CD4-positive, alpha-beta memory T cell (primary cell): ENCODE measurements around the gene SIT1. TPM values are rescaled to one million over a fixed set of nuclear protein-coding genes. Genes with fewer than 3 reads are reported as not detected.

Source experiments
- CTCF ChIA-PET: fragments of 350-600 bp; sonication (Branson Sonifier 250); formaldehyde crosslinking; loops from one replicate; lab custom pipeline; 2021; ENCODE audit warnings: inconsistent platforms; ENCODE audit not compliant: partially characterized antibody; lab: Charles Lee
- POLR2A ChIA-PET: fragments of 350-600 bp; sonication (Branson Sonifier 250); formaldehyde crosslinking; loops from one replicate; lab custom pipeline; 2021; ENCODE audit not compliant: partially characterized antibody; lab: Charles Lee
- DNase-seq, 5 donors: peaks; one replicate each; pipeline versions ENCODE4 v3.0.0 to v3.0.0-alpha.2; 2020 to 2022; ENCODE audit warnings: mixed read lengths in 1 of 5
- H3K27ac ChIP-seq: one replicate; pipeline ENCODE4 v1.7.0; 2013; ENCODE audit warnings: low read depth, low read length
- H3K27me3 ChIP-seq: 2 replicates; pipeline ENCODE4 v1.7.0; 2013; ENCODE audit warnings: mild to moderate bottlenecking, low read length, moderate library complexity; ENCODE audit not compliant: insufficient read depth
- H3K36me3 ChIP-seq: 2 replicates; pipeline ENCODE4 v1.7.0; 2013; ENCODE audit warnings: mild to moderate bottlenecking, low read length, moderate library complexity; ENCODE audit not compliant: insufficient read depth
- H3K4me1 ChIP-seq: 2 replicates; pipeline ENCODE4 v1.7.0; 2013; ENCODE audit warnings: mild to moderate bottlenecking, low read length, moderate library complexity; ENCODE audit not compliant: insufficient read depth
- H3K4me3 ChIP-seq, 2 donors: one replicate each; pipeline ENCODE4 v1.7.0; 2013; ENCODE audit warnings: low read length in 2 of 2, mild to moderate bottlenecking in 1 of 2
- H3K9me3 ChIP-seq, 2 donors: one replicate each; pipeline ENCODE4 v1.7.0; 2013; ENCODE audit warnings: low read length in 2 of 2, control low read depth in 1 of 2; ENCODE audit not compliant: control insufficient read depth in 1 of 2
- H3K27ac Mint-ChIP-seq, 7 donors: one replicate each; pipeline ENCODE4 v1.8.0; 2020 to 2021; ENCODE audit warnings: mixed read lengths in 7 of 7, mild to moderate bottlenecking in 6 of 7, inconsistent platforms in 3 of 7, moderate library complexity in 3 of 7
- H3K27me3 Mint-ChIP-seq, 2 donors: one replicate each; pipeline ENCODE4 v1.8.0; 2020 to 2021; ENCODE audit warnings: mixed read lengths in 2 of 2
- H3K36me3 Mint-ChIP-seq, 2 donors: one replicate each; pipeline ENCODE4 v1.8.0; 2020 to 2021; ENCODE audit warnings: mixed read lengths in 2 of 2, inconsistent platforms in 1 of 2, mild to moderate bottlenecking in 1 of 2
- H3K4me1 Mint-ChIP-seq, 4 donors: one replicate each; pipeline ENCODE4 v1.8.0; 2020 to 2021; ENCODE audit warnings: mixed read lengths in 4 of 4, mild to moderate bottlenecking in 1 of 4
- H3K4me3 Mint-ChIP-seq, 8 donors: one replicate each; pipeline ENCODE4 v1.8.0; 2020 to 2021; ENCODE audit warnings: mixed read lengths in 8 of 8, mild to moderate bottlenecking in 7 of 8, moderate library complexity in 6 of 8, inconsistent platforms in 3 of 8
- H3K9me3 Mint-ChIP-seq, 8 donors: one replicate each; pipeline ENCODE4 v1.8.0; 2020 to 2021; ENCODE audit warnings: mixed read lengths in 8 of 8, mild to moderate bottlenecking in 5 of 8, inconsistent platforms in 3 of 8, moderate library complexity in 1 of 8
- intact Hi-C: fragments of 100-400 bp; cut with micrococcal nuclease; formaldehyde crosslinking; loops from one replicate; pipeline ENCODE4 v1.15.1; 2023
- polyA plus RNA-seq, 2 donors: library from polyadenylated mRNA; unstranded; fragments of 300-500 nt; fragmentation: Illumina TruSeq; gene quantifications; one replicate each; pipeline ENCODE4 v1.2.3, GENCODE V29; 2021
- total RNA-seq, 2 experiments: library from RNA; stranded (reverse); gene quantifications; one replicate each; pipeline ENCODE4 v1.2.3, GENCODE V29; 2021

SIT1 gene
- total and polyA plus RNA-seq, 4 experiments from 2014 or later: 68.7 to 231 (median 117) TPM

- peaks cover 12% of the 10 kb centered on the region for H3K4me1 ChIP-seq
- Mint-ChIP-seq H3K36me3 (no peaks in the 10 kb centered on the region), H3K27me3 (peaks cover 3 to 6% of the 10 kb centered on the region in 2 donors), H3K27ac (peak overlapping the region in 2 of 7 donors; percentile 38 to 82), H3K9me3 (no peaks in the 10 kb centered on the region), H3K4me1 (peaks cover 12 to 15% (median 13%) of the 10 kb centered on the region in 4 donors), H3K4me3 (peak overlapping the region in 1 of 8 donors; percentile 25)
- POLR2A ChIA-PET: no interaction called here
- no peaks in the 10 kb centered on the region for H3K27me3 ChIP-seq
- no peak overlapping the region for H3K4me3 ChIP-seq
- H3K36me3 ChIP-seq: no peaks in the 10 kb centered on the region
- no peak overlapping the region for H3K27ac ChIP-seq
- H3K9me3 ChIP-seq: no peaks in the 10 kb centered on the region
- DNase-seq: no peak
- CTCF ChIA-PET: interaction anchor here (1.0 to 2.8 kb wide), 6 partner anchors 8 to 21 kb away, joined by 3 to 20 read pairs (median 6); partner anchors contain the start of genes ARHGEF39, CCDC107 and RMRP
- intact Hi-C loops: no loop called here
These were observed 28.4 kb upstream of the SIT1 start for GRCh38 chr9:35679091-35679490.

DNA sequence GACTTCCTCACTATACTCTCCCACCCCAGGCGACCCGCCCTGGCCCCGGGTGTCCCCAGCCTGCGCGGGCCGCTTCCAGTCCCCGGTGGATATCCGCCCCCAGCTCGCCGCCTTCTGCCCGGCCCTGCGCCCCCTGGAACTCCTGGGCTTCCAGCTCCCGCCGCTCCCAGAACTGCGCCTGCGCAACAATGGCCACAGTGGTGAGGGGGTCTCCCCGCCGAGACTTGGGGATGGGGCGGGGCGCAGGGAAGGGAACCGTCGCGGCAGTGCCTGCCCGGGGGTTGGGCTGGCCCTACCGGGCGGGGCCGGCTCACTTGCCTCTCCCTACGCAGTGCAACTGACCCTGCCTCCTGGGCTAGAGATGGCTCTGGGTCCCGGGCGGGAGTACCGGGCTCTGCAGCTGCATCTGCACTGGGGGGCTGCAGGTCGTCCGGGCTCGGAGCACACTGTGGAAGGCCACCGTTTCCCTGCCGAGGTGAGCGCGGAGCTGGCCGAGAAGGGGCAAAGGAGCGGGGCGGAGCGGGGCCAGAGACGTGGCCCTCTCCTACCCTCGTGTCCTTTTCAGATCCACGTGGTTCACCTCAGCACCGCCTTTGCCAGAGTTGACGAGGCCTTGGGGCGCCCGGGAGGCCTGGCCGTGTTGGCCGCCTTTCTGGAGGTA lies 25.1 kb upstream of the SIT1 start:
- Mint-ChIP-seq H3K4me3 (peak overlapping the region; percentile 65 to 91 (median 77)), H3K36me3 (no peaks in the 10 kb centered on the region), H3K27ac (peak overlapping the region in 1 of 7 donors; percentile 17), H3K9me3 (no peaks in the 10 kb centered on the region), H3K27me3 (peaks cover 3 to 6% of the 10 kb centered on the region in 2 donors), H3K4me1 (peaks cover 12 to 15% (median 14%) of the 10 kb centered on the region in 4 donors)
- intact Hi-C loops: no loop called here
- Histone ChIP-seq H3K4me3 (peak overlapping the region in 1 of 2 donors; percentile 41), H3K4me1 (peaks cover 12% of the 10 kb centered on the region), H3K27me3 (no peaks in the 10 kb centered on the region), H3K27ac (no peak overlapping the region), H3K36me3 (no peaks in the 10 kb centered on the region), H3K9me3 (no peaks in the 10 kb centered on the region)
- ChIA-PET POLR2A (interaction anchor here (1.0 to 2.0 kb wide), 7 partner anchors 9 to 52 kb away, joined by 3 to 11 read pairs (median 4); partner anchors contain the start of genes ARHGEF39, CCDC107 and RMRP), CTCF (interaction anchor here (1.0 to 3.5 kb wide), 4 partner anchors 11 to 53 kb away, joined by 3 to 20 read pairs (median 7); partner anchors contain the start of gene ARHGEF39)
- DNase-seq: no peak

DNA sequence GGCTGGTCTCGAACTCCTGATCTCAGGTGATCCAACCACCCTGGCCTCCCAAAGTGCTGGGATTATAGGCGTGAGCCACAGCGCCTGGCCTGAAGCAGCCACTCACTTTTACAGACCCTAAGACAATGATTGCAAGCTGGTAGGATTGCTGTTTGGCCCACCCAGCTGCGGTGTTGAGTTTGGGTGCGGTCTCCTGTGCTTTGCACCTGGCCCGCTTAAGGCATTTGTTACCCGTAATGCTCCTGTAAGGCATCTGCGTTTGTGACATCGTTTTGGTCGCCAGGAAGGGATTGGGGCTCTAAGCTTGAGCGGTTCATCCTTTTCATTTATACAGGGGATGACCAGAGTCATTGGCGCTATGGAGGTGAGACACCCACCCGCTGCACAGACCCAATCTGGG lies 24.5 kb upstream of the SIT1 start:
- Mint-ChIP-seq H3K9me3 (no peaks in the 10 kb centered on the region), H3K27ac (peak overlapping the region in 2 of 7 donors; percentile 17 to 47), H3K27me3 (peaks cover 3 to 6% of the 10 kb centered on the region in 2 donors), H3K4me1 (peaks cover 12 to 15% (median 14%) of the 10 kb centered on the region in 4 donors), H3K4me3 (peak overlapping the region; percentile 53 to 78 (median 76)), H3K36me3 (no peaks in the 10 kb centered on the region)
- ChIA-PET POLR2A (interaction anchor here (1.0 to 2.0 kb wide), 7 partner anchors 9 to 53 kb away, joined by 3 to 11 read pairs (median 4); partner anchors contain the start of genes ARHGEF39, CCDC107 and RMRP), CTCF (interaction anchor here (1.0 to 3.5 kb wide), 6 partner anchors 11 to 66 kb away, joined by 3 to 20 read pairs (median 4); partner anchors contain the start of genes ARHGEF39 and CREB3)
- intact Hi-C loops: no loop called here
- Histone ChIP-seq H3K27me3 (no peaks in the 10 kb centered on the region), H3K36me3 (no peaks in the 10 kb centered on the region), H3K4me3 (no peak overlapping the region), H3K9me3 (no peaks in the 10 kb centered on the region), H3K4me1 (peaks cover 12% of the 10 kb centered on the region), H3K27ac (no peak overlapping the region)
- no peak for DNase-seq

DNA sequence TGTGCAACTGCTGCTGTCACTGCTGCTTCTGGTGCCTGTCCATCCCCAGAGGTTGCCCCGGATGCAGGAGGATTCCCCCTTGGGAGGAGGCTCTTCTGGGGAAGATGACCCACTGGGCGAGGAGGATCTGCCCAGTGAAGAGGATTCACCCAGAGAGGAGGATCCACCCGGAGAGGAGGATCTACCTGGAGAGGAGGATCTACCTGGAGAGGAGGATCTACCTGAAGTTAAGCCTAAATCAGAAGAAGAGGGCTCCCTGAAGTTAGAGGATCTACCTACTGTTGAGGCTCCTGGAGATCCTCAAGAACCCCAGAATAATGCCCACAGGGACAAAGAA lies 23.3 kb upstream of the SIT1 start:
- no peak for DNase-seq
- H3K4me3 ChIP-seq: no peak overlapping the region
- Mint-ChIP-seq H3K4me3 (peak overlapping the region in 1 of 8 donors; percentile 10), H3K27ac (no peak overlapping the region), H3K27me3 (peaks cover 3 to 6% of the 10 kb centered on the region in 2 donors), H3K9me3 (no peaks in the 10 kb centered on the region), H3K36me3 (no peaks in the 10 kb centered on the region), H3K4me1 (peaks cover 12 to 15% (median 14%) of the 10 kb centered on the region in 4 donors)
- H3K27ac ChIP-seq: no peak overlapping the region
- CTCF ChIA-PET: interaction anchor here (1.0 to 2.0 kb wide), 4 partner anchors 10 to 65 kb away, joined by 3 to 7 read pairs (median 4); no protein-coding TSS in a partner anchor
- POLR2A ChIA-PET: no interaction called here
- H3K36me3 ChIP-seq: no peaks in the 10 kb centered on the region
- no peaks in the 10 kb centered on the region for H3K27me3 ChIP-seq
- intact Hi-C loops: no loop called here
- H3K9me3 ChIP-seq: no peaks in the 10 kb centered on the region
- peaks cover 12% of the 10 kb centered on the region for H3K4me1 ChIP-seq

GRCh38 chr9:35673132-35674024 lies 22.6 kb upstream of the SIT1 start, which contains the start of gene CA9:
CA9 (plus strand) TSS chr9:35673928; CDS start chr9:35673960, 32 bp downstream.
- POLR2A ChIA-PET: no interaction called here
- H3K4me3 ChIP-seq: no peak within 1 kb of the TSS

GRCh38 chr9:35669331-35670145 lies 18.8 kb upstream of the SIT1 start:
- no peak overlapping the region for H3K27ac ChIP-seq
- Mint-ChIP-seq H3K36me3 (no peaks in the 10 kb centered on the region), H3K9me3 (no peaks in the 10 kb centered on the region), H3K4me1 (peaks cover 10 to 24% (median 15%) of the 10 kb centered on the region in 4 donors), H3K4me3 (no peak overlapping the region), H3K27ac (no peak overlapping the region), H3K27me3 (peaks cover 0 to 3% of the 10 kb centered on the region in 2 donors)
- H3K36me3 ChIP-seq: no peaks in the 10 kb centered on the region
- CTCF ChIA-PET: interaction anchor here (0.6 to 17.9 kb wide), 8 partner anchors 8 to 59 kb away, joined by 3 to 260 read pairs (median 5); partner anchors contain the start of genes SIT1 and TPM2
- POLR2A ChIA-PET: interaction anchor here (1.6 kb wide), 1 partner anchor 23 kb away, joined by 5 read pairs; no protein-coding TSS in a partner anchor
- H3K4me3 ChIP-seq: no peak overlapping the region
- peaks cover 9% of the 10 kb centered on the region for H3K4me1 ChIP-seq
- intact Hi-C loops: no loop called here
- H3K9me3 ChIP-seq: no peaks in the 10 kb centered on the region
- H3K27me3 ChIP-seq: no peaks in the 10 kb centered on the region
- DNase-seq: no peak

More at GRCh38 chr9:35673132-35674024, 22.6 kb upstream of the SIT1 start, which contains the start of gene CA9:
- peaks cover 12% of the 10 kb centered on the region for H3K4me1 ChIP-seq
- Mint-ChIP-seq H3K27ac (peak within 1 kb of the TSS in 3 of 7 donors; percentile 18 to 51 (median 22)), H3K9me3 (no peaks in the 10 kb centered on the region), H3K4me3 (peak within 1 kb of the TSS; percentile 19 to 81 (median 70)), H3K27me3 (peaks cover 3 to 6% of the 10 kb centered on the region in 2 donors), H3K36me3 (no peaks in the 10 kb centered on the region), H3K4me1 (peaks cover 12 to 15% (median 14%) of the 10 kb centered on the region in 4 donors)
- intact Hi-C loops: no loop called here
- no peak for DNase-seq
- H3K36me3 ChIP-seq: no peaks in the 10 kb centered on the region
- CTCF ChIA-PET: interaction anchor here (1.0 to 2.0 kb wide), 3 partner anchors 9 to 27 kb away, joined by 3 to 7 read pairs (median 4); no protein-coding TSS in a partner anchor
- H3K27ac ChIP-seq: no peak within 1 kb of the TSS
- H3K9me3 ChIP-seq: no peaks in the 10 kb centered on the region
- H3K27me3 ChIP-seq: no peaks in the 10 kb centered on the region
